Measurements from ENCODE around the gene NR1H3. TPM values are rescaled to one million over a fixed set of nuclear protein-coding genes. Genes with fewer than 3 reads are reported as not detected.

Gene NR1H3
- 24.0 and 28.7 TPM in 2 replicates for total RNA-seq

GRCh38 chr11:47257517-47258316, at the start of gene NR1H3:
TSS of gene NR1H3 (plus strand) at chr11:47257996. CDS start at chr11:47259217, 1,221 bp downstream.

GRCh38 chr11:47248664-47249377, 9.0 kb upstream of the NR1H3 start, which contains the start of gene ACP2:
TSS of gene ACP2 (minus strand) at chr11:47248814. CDS start at chr11:47248789, 25 bp downstream.

GRCh38 chr11:47269829-47270305, 12.1 kb downstream of the NR1H3 start, which contains the start of gene MADD:
TSS of gene MADD (plus strand) at chr11:47270133.

Other genes with a start within 250 kb of the NR1H3 start
- 72.3 and 87.2 TPM in 2 replicates for gene ARFGAP2, start 81.1 kb upstream of the NR1H3 start, total RNA-seq
- gene PACSIN3, start 71.6 kb upstream of the NR1H3 start, total RNA-seq: 13.2 and 17.2 TPM in 2 replicates
- 5.2 and 23.7 TPM in 2 replicates for gene DDB2, start 43.0 kb upstream of the NR1H3 start, total RNA-seq
- 30.0 and 37.1 TPM in 2 replicates for gene ACP2, start 9.2 kb upstream of the NR1H3 start, total RNA-seq
- gene MADD, start 12.1 kb downstream of the NR1H3 start, total RNA-seq: 10.0 and 14.4 TPM in 2 replicates
- gene MYBPC3, start 94.7 kb downstream of the NR1H3 start, total RNA-seq: not detected in 2 replicates
- not detected in 2 replicates for gene SPI1, start 120.6 kb downstream of the NR1H3 start, total RNA-seq
- gene SLC39A13, start 150.6 kb downstream of the NR1H3 start, total RNA-seq: 141 and 145 TPM in 2 replicates
- gene PSMC3, start 168.4 kb downstream of the NR1H3 start, total RNA-seq: 117 and 138 TPM in 2 replicates
- not detected in 2 replicates for gene RAPSN, start 191.1 kb downstream of the NR1H3 start, total RNA-seq

Data from cardiac atrium fibroblast (primary cell).